T-helper 17 cell (primary cell): ENCODE measurements around the gene DNAJB11. TPM values are rescaled to one million over a fixed set of nuclear protein-coding genes. Genes with fewer than 3 reads are reported as not detected.
A peak's percentile ranks its signal among the peaks of the same experiment; 100 is the strongest.
"Not testable (repeated sequence)": the region's sequence is repeated elsewhere in the genome, so short reads cannot be mapped to it uniquely, and the experiment has no call there.

Source experiments
- ATAC-seq: fragments of 150-1000 bp; cut with Tn5 transposase; 2 replicates; pipeline ENCODE4 v1.10.0; 2021; ENCODE audit warnings: mild to moderate bottlenecking, moderate library complexity
- DNase-seq, 3 donors: peaks; one replicate each; pipeline versions ENCODE4 v3.0.0 to v3.0.0-alpha.2; 2020 to 2021
- H3K9me3 ChIP-seq: one replicate; pipeline ENCODE4 v1.7.0; 2013; ENCODE audit warnings: low read length, mild to moderate bottlenecking; ENCODE audit not compliant: control insufficient read depth, poor library complexity, severe bottlenecking
- H3K27ac Mint-ChIP-seq: one replicate; pipeline ENCODE4 v1.8.0; 2022; ENCODE audit warnings: mild to moderate bottlenecking, moderate library complexity, mixed read lengths
- H3K27me3 Mint-ChIP-seq: one replicate; pipeline ENCODE4 v1.8.0; 2022; ENCODE audit warnings: mixed read lengths
- H3K36me3 Mint-ChIP-seq: one replicate; pipeline ENCODE4 v1.8.0; 2022; ENCODE audit warnings: low read depth, mixed read lengths
- H3K4me1 Mint-ChIP-seq: one replicate; pipeline ENCODE4 v1.8.0; 2022; ENCODE audit warnings: mild to moderate bottlenecking, mixed read lengths
- H3K4me3 Mint-ChIP-seq: one replicate; pipeline ENCODE4 v1.8.0; 2022; ENCODE audit warnings: mild to moderate bottlenecking, moderate library complexity, mixed read lengths
- total RNA-seq, 4 donors: library from RNA in 2 of 4; stranded (reverse) in 2 of 4; gene quantifications; one replicate each; pipeline ENCODE4 v1.2.3 and lab custom pipeline; 2022 to 2026

The DNAJB11 gene
- total RNA-seq, 2 donors from 2014 or later, result 83.4 to 101 TPM

DNA sequence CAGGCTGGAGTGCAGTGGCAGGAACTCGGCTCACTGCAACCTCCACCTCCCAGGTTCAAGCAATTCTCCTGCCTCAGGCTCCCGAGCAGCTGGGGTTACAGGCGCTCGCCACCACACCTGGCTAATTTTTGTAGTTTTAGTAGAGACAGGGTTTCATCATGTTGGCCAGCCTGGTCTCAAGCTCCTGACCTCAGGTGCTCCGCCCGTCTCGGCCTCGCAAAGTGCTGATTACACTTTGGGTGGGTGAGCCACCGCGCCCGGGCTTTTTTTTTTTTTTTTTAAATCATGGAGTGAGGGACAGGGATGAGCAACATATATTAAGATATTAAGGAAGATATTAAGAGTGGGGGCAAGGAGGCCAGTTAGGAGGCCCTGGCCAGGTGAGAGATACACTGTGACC, 1.2 kb upstream of the DNAJB11 start:
- ATAC-seq, H3K27me3 Mint-ChIP-seq, H3K36me3 Mint-ChIP-seq, H3K9me3 ChIP-seq, DNase-seq: not testable (repeated sequence)
- Mint-ChIP-seq H3K4me1 (peaks cover 36% of the 10 kb centered on the region), H3K4me3 (peak overlapping the region; percentile 96), H3K27ac (peak overlapping the region; percentile 95)

DNA sequence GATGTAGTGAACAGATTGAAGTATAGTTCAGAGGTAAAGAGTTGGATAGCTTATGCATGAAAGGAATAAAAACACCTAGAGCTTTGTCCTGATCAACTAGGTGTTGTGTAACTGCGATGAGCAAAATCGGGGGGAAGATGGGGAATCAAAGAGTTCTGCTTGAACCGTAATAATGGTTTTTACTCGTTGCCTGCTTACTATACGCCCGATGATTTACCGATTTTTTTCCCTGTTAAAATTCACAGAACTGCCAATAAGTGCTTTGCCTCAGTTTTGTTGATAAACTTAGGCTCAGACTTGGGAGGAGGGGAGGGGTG, 783 bp upstream of the DNAJB11 start:
- Mint-ChIP-seq H3K27ac (peak overlapping the region; percentile 95), H3K36me3 (peaks cover 2% of the 10 kb centered on the region), H3K4me3 (peak overlapping the region; percentile 96), H3K27me3 (no peaks in the 10 kb centered on the region), H3K4me1 (peaks cover 38% of the 10 kb centered on the region)
- ATAC-seq (no peak), DNase-seq (no peak)
- H3K9me3 ChIP-seq, result no peaks in the 10 kb centered on the region

DNA sequence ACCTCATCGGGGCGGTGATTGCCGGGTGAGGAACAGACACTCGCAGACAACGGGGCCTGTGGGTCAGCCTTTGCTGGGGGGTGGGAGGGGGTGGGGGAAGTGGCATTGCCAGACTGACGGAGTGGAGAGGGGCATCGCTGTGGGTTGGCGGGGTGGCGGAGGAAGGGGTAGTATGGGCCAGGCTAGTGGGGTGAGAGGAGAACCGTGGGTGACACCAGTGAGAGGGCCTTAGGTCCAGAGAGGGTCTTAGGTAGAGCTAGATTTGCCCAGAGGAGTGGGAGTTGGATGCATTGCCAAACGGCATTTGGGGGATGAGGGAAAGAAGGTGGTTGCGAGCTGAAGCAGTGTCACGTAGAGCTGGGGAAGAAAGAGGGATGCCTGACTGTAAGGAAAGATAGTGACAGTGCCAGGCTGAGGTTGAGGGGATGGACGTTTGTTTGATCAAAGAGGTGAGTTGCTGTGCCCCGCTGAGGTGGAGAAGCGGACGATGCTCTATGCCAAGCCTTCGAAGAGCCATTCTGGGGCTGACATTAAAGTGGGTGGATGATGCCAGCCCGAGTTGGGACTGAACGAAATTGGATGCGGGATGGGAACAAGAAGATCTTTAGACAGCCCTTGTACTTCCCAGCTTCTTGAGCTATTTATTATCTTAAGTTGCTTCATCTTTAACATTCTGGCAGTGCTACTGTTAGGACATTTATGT, 572 bp downstream of the DNAJB11 start:
- no peak for DNase-seq
- H3K36me3 Mint-ChIP-seq, result peaks cover 5% of the 10 kb centered on the region

DNA sequence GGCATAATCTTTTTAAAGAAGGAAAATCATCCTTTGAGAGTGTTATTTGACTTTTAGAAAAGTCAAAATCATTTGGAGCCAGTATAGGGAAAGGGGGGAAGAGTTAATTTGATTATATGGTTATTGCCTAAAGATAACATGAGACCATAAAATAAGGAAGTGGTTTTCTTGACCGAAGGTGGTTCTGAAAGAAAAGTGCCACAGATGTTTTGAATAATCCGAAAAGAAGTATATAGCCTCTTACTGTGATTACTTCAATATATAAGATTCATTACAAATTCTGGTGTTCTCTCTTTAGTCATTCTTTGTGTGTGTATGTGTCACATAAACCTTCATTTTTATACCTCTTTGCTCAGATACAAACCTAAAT, 1.1 kb downstream of the DNAJB11 start:
- H3K9me3 ChIP-seq, result no peaks in the 10 kb centered on the region
- Mint-ChIP-seq H3K27ac (peak overlapping the region; percentile 95), H3K4me3 (peak overlapping the region; percentile 96), H3K36me3 (peaks cover 5% of the 10 kb centered on the region), H3K4me1 (peaks cover 35% of the 10 kb centered on the region), H3K27me3 (no peaks in the 10 kb centered on the region)
- ATAC-seq, result no peak
- DNase-seq, result no peak

More for the DNA sequence above, 572 bp downstream of the DNAJB11 start:
- Mint-ChIP-seq H3K27me3 (no peaks in the 10 kb centered on the region), H3K27ac (peak overlapping the region; percentile 95), H3K4me1 (peaks cover 39% of the 10 kb centered on the region), H3K4me3 (peak overlapping the region; percentile 96)
- no peaks in the 10 kb centered on the region for H3K9me3 ChIP-seq
- ATAC-seq, result no peak

DNA sequence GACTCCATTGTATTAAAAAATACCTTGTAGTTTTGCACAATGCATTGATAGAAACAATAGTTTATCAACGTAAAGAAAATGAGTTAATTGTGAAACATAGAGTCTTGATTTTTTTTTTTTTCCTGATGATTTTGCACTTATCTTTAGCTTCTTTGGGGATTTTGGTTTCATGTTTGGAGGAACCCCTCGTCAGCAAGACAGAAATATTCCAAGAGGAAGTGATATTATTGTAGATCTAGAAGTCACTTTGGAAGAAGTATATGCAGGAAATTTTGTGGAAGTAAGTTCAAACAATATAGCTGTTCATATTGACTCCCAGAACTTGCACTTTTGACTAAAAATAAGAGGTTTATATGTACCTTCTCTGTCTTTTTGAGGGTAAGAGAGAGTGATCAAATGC, 7.0 kb downstream of the DNAJB11 start:
- no peaks in the 10 kb centered on the region for H3K9me3 ChIP-seq
- H3K36me3 Mint-ChIP-seq, result peaks cover 9% of the 10 kb centered on the region
- peaks cover 13% of the 10 kb centered on the region for H3K4me1 Mint-ChIP-seq
- DNase-seq (no peak), ATAC-seq (no peak)
- H3K27me3 Mint-ChIP-seq, result no peaks in the 10 kb centered on the region
- H3K27ac Mint-ChIP-seq, result no peak overlapping the region
- no peak overlapping the region for H3K4me3 Mint-ChIP-seq

DNA sequence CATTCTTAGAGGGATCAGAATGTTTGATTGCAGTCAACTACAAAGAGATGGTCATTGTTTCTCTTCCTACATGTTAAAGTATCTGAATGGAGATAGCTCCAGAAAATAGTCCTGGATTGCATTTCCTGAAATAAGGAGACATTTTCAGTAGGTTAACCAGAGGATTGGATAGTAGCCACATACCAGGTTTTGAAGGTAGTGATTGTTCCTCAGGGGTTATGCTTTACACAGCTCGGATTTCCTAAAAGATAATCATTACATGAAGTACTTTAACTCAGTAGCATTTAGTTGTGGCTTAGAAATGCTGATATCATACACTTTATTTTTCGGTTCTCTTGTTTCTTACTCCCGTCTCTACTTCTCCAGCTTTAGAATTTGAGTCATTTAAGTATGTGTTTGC, 10.3 kb downstream of the DNAJB11 start:
- H3K27ac Mint-ChIP-seq, result peak overlapping the region; percentile 49
- H3K36me3 Mint-ChIP-seq, result peaks cover 20% of the 10 kb centered on the region
- DNase-seq (no peak), ATAC-seq (no peak)
- H3K4me3 Mint-ChIP-seq, result no peak overlapping the region
- peaks cover 10% of the 10 kb centered on the region for H3K4me1 Mint-ChIP-seq
- H3K27me3 Mint-ChIP-seq, result no peaks in the 10 kb centered on the region
- no peaks in the 10 kb centered on the region for H3K9me3 ChIP-seq

DNA sequence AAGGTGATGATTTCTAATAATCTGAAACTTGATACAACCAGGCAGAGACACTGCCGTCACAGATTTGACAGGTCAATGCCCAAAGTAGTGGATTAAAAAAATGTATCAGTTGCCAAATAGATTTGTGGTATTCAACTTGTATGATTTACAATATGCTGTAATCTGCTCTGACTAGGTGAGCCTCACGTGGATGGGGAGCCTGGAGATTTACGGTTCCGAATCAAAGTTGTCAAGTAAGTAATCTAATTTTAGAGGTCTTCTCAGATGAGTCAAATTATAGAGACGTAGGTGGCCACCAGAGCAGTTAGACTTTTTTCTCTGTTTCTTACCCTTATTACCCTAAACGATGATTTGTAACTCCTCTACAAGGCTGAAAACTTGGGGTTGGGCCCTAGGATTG, 12.0 kb downstream of the DNAJB11 start:
- Mint-ChIP-seq H3K27ac (peak overlapping the region; percentile 11), H3K4me3 (no peak overlapping the region), H3K4me1 (peaks cover 10% of the 10 kb centered on the region), H3K36me3 (peaks cover 20% of the 10 kb centered on the region), H3K27me3 (no peaks in the 10 kb centered on the region)
- DNase-seq, result no peak
- no peaks in the 10 kb centered on the region for H3K9me3 ChIP-seq
- ATAC-seq, result no peak

DNA sequence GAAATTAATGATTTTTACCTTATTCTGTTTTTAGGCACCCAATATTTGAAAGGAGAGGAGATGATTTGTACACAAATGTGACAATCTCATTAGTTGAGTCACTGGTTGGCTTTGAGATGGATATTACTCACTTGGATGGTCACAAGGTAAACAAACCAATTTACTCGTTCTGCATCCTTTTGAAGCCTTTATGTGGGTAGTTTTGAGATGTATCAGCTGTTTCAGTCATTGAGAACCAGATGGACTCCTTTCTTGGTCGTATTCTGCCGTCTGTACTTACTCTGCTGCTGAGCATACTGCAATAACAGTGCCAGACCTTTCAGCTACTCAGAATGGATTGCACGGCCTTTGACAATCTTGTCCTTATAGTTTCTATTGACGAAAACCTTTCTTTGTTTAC, 13.3 kb downstream of the DNAJB11 start:
- Mint-ChIP-seq H3K27me3 (no peaks in the 10 kb centered on the region), H3K36me3 (peaks cover 18% of the 10 kb centered on the region), H3K27ac (peak overlapping the region; percentile 87), H3K4me3 (no peak overlapping the region), H3K4me1 (peaks cover 5% of the 10 kb centered on the region)
- ATAC-seq (no peak), DNase-seq (no peak)
- no peaks in the 10 kb centered on the region for H3K9me3 ChIP-seq

DNA sequence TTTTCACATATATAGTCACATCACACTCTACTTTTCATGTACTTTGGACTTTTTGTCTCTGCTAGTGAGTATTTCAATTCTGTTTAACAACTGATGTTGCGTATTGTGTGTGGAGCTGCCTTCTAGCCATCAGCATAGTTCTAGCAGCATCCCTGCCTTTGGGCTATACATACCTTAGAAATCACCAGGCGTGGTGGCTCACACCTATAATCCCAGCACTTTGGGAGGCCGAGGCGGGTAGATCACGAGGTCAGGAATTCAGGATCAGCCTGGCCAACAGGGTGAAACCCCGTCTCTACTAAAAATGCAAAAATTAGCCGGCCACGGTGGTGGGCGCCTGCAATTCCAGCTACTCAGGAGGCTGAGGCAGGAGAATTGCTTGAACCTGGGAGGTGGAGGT, 15.7 kb downstream of the DNAJB11 start:
- H3K9me3 ChIP-seq, H3K27ac Mint-ChIP-seq, H3K27me3 Mint-ChIP-seq, DNase-seq, ATAC-seq: not testable (repeated sequence)
- H3K4me1 Mint-ChIP-seq, result peaks cover 13% of the 10 kb centered on the region
- peaks cover 16% of the 10 kb centered on the region for H3K36me3 Mint-ChIP-seq
- peak overlapping the region; percentile 5 for H3K4me3 Mint-ChIP-seq

DNA sequence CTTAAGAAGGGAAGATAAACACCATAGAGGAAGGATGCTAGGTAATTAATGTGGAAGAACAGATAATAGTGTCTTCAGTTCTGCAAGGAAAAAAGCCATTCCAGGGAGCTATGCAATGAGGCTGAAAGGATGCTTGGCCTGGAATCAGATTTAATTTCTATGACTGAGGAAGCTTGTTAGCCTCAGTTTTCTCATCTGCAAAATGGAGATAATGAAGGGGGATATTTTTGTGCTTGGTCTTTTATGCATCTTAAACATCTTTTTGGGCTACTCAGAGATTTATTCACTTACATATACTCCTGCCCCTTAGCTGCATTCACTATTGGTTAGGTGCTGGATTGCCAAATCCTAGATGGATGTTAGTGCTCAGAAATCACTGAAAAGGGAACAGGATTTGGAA, 16.7 kb downstream of the DNAJB11 start:
- Mint-ChIP-seq H3K4me1 (peaks cover 13% of the 10 kb centered on the region), H3K27ac (no peak overlapping the region), H3K4me3 (no peak overlapping the region), H3K27me3 (no peaks in the 10 kb centered on the region), H3K36me3 (peaks cover 14% of the 10 kb centered on the region)
- no peaks in the 10 kb centered on the region for H3K9me3 ChIP-seq
- ATAC-seq (no peak), DNase-seq (no peak)

DNA sequence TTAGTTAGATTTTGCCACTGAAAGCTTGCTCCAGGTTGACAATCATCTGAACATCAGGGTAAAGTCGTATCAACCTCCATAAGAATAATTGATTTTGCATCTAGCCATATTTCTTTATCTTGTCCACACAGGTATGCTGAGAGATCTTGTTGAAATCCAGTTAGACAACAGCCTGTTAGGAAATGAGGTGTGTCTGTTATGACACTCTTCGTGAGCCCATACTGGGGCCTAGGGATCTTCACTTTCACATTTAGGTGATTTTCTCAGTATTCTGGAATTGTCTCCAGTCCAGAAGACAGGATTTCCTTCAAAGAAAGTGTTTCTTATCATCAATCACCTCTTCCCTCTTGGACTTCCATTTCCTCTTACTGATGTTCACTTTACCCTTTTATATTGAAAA, 18.1 kb downstream of the DNAJB11 start:
- DNase-seq, result no peak
- peak overlapping the region; percentile 71 for H3K27ac Mint-ChIP-seq

DNA sequence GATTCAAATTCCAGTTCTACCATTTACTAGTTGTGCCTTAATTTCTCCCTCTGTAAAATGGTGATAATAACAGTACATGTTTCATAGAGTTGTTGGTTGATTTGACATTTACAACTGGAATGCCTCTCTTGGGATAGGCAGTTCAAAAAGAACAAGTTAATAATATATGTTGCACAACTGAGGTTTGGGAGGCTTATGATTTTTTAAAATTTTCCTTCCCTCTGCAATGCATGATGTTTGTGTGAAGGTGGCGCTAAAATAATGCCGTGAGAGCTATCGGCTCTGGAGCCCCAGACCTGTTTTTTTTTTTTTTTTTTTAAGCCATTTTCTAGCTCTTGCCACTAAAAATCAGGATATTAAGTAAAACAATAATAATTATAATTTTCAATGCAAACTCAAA, 18.6 kb downstream of the DNAJB11 start:
- ATAC-seq (no peak), DNase-seq (no peak)
- peak overlapping the region; percentile 71 for H3K27ac Mint-ChIP-seq
- H3K4me1 Mint-ChIP-seq, result peaks cover 11% of the 10 kb centered on the region
- no peaks in the 10 kb centered on the region for H3K27me3 Mint-ChIP-seq
- no peak overlapping the region for H3K4me3 Mint-ChIP-seq
- H3K36me3 Mint-ChIP-seq, result peaks cover 9% of the 10 kb centered on the region
- H3K9me3 ChIP-seq, result no peaks in the 10 kb centered on the region

More for the DNA sequence above, 18.1 kb downstream of the DNAJB11 start:
- Mint-ChIP-seq H3K4me3 (no peak overlapping the region), H3K4me1 (peaks cover 11% of the 10 kb centered on the region), H3K27me3 (no peaks in the 10 kb centered on the region), H3K36me3 (peaks cover 10% of the 10 kb centered on the region)
- no peak for ATAC-seq
- H3K9me3 ChIP-seq, result no peaks in the 10 kb centered on the region

DNA sequence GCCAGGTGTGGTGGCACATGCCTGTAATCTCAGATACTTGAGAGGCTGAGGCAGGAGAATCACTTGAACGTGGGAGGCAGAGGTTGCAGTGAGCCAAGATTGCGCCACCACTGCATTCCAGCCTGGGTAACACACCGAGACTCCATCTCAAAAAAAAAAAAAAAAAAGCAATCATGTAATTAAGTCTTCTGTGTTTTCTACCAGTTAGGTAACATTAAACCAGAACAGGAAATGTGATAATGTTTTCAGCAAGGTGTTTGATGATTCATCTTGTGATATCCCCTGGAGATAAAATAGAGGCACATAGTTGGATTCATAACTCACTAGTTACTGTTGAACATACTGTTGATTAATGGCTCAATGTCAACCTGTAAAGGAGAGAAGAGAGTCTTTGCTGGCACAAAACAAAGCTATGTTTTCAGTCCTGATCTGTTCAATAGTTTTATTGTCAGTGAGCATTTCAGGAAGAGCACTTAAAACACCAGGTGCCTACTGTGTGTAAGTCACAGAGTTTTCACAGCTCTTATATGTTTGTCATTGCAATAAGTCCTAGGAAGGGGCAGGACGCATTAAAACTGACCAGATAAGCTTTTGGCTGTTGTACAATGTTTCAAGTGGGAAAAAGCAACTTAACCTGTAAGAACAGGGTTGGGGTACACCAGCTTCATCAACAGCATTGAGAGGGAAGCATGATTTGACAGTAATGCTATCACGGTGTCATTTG, 19.5 kb downstream of the DNAJB11 start:
- H3K9me3 ChIP-seq, result no peaks in the 10 kb centered on the region
- H3K36me3 Mint-ChIP-seq, result no peaks in the 10 kb centered on the region
- ATAC-seq, result peak; percentile 83
- no peak for DNase-seq
- no peak overlapping the region for H3K4me3 Mint-ChIP-seq
- peak overlapping the region; percentile 84 for H3K27ac Mint-ChIP-seq
- peaks cover 8% of the 10 kb centered on the region for H3K4me1 Mint-ChIP-seq
- no peaks in the 10 kb centered on the region for H3K27me3 Mint-ChIP-seq
